Measurements from ENCODE around the gene MAMSTR.

Gene MAMSTR

DNA sequence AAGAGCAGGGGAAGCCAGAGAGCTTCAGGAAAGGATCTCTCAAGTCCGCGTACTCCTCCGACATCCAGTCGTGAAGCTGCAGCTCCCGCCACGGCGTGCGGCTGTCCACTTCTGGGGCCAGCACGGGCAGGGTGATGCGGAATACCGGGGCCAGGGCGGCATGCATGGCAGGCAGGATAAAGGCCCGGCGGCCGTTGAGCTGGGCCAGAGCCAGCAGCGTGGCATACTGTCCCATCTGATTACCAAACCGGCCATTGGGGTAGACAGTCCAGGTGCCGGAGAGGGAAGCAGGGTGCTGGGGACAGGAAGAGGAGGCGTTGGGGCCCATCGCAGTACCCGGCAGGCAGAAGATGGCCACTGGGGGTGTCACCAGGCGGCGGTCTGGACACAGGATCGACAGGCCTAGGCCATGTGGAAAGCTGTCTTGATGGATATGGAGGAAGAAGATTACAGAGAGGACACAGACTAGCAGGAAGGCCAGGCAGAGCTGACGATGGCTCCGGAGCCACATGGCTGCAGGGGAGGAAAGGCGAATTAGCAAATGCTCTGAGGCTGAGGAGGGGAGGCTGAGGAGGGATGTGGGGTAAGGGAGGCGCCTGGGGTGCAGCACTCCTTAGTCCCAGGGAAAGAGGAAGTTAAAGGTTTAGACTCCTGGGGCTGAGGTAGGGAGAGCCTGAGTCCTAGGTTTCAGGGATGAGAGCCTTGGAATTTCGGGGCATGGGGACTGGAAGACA lies 31.4 kb upstream of the MAMSTR start:
- Histone ChIP-seq H3K27me3 (ENCODE audit: insufficient read depth, low read depth) (peaks cover 64% of the 10 kb centered on the region), H2AFZ (ENCODE audit: low read depth) (no peak overlapping the region), H3K4me3 (IDR thresholded peaks at IDR 0.05; ENCODE audit: insufficient read depth, low read depth, low read length) (no peak overlapping the region), H3K79me2 (ENCODE audit: insufficient read depth, low read depth) (no peaks in the 10 kb centered on the region), H3K4me1 (ENCODE audit: low read depth, poor library complexity, severe bottlenecking) (peaks cover 14% of the 10 kb centered on the region), H3K27ac (no peak overlapping the region), H4K20me1 (ENCODE audit: insufficient read depth) (no peaks in the 10 kb centered on the region), H3K36me3 (ENCODE audit: insufficient read depth) (no peaks in the 10 kb centered on the region), H3K9ac (no peak overlapping the region), H3K4me2 (no peak overlapping the region)
- TF ChIP-seq, protein P1, sequence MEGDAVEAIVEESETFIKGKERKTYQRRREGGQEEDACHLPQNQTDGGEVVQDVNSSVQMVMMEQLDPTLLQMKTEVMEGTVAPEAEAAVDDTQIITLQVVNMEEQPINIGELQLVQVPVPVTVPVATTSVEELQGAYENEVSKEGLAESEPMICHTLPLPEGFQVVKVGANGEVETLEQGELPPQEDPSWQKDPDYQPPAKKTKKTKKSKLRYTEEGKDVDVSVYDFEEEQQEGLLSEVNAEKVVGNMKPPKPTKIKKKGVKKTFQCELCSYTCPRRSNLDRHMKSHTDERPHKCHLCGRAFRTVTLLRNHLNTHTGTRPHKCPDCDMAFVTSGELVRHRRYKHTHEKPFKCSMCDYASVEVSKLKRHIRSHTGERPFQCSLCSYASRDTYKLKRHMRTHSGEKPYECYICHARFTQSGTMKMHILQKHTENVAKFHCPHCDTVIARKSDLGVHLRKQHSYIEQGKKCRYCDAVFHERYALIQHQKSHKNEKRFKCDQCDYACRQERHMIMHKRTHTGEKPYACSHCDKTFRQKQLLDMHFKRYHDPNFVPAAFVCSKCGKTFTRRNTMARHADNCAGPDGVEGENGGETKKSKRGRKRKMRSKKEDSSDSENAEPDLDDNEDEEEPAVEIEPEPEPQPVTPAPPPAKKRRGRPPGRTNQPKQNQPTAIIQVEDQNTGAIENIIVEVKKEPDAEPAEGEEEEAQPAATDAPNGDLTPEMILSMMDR (conservative IDR thresholded peaks at IDR 0.05; ENCODE audit: low read depth, low read length): no peak

DNA sequence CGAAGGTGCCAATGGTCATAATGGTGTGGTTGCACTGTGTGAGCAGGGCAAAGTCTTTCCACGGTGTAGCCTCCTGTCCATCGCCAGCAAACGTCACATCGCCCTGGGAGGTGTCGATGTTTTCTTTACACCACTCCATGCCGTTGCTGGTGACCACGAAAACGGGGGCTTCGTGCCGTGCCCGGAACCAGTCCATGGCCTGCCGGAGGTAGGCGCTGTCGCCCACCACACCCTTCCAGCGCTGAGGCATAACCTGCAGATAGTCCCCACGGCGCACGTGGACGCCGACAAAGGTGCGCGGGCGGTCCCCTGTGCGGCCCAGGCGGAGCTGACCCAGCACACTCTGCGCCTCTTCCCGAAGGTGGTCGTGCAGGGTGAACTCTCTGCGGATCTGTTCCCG lies 30.8 kb upstream of the MAMSTR start:
- no peak overlapping the region for H3K9ac ChIP-seq
- no peak overlapping the region for H3K27ac ChIP-seq
- no peaks in the 10 kb centered on the region for H3K36me3 ChIP-seq (ENCODE audit: insufficient read depth)
- TF ChIP-seq, protein P1 (conservative IDR thresholded peaks at IDR 0.05; ENCODE audit: low read depth, low read length): no peak
- H3K4me3 ChIP-seq (IDR thresholded peaks at IDR 0.05; ENCODE audit: insufficient read depth, low read depth, low read length): no peak overlapping the region
- H3K27me3 ChIP-seq (ENCODE audit: insufficient read depth, low read depth): peaks cover 70% of the 10 kb centered on the region
- no peaks in the 10 kb centered on the region for H3K79me2 ChIP-seq (ENCODE audit: insufficient read depth, low read depth)
- H4K20me1 ChIP-seq (ENCODE audit: insufficient read depth): no peaks in the 10 kb centered on the region
- no peak overlapping the region for H3K4me2 ChIP-seq
- no peak overlapping the region for H2AFZ ChIP-seq (ENCODE audit: low read depth)
- peaks cover 8% of the 10 kb centered on the region for H3K4me1 ChIP-seq (ENCODE audit: low read depth, poor library complexity, severe bottlenecking)

DNA sequence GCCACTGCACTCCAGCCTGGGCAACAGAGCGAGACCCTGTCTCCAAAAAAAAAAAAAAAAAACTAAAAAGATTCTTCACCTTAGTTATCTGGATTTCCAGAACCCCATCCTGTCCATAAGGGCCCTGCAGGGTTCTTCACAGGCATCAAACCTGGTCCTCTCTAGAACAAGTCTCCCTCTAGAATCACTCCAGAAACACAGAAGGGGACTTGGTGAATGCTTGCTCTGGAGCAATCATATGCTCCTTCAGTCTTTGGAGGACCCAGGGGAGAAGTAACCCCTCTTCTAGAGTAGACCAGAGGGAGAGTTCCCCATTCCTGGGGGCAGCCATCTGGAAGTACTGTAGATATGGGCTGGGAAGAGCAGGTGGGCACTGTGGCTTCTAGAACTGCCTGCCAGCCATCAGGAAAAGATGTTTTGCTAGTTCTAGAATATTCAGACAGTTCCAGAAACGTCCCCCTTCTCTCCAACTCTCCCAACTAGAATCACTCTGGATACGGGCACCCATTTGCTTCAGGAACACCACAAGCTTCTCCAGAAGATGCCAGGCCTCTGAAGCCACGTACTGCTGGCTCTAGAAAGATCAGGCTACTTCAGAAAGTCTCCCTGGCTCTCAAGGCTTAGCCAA lies 30.2 kb upstream of the MAMSTR start:
- H3K27me3 ChIP-seq (ENCODE audit: insufficient read depth, low read depth): peaks cover 73% of the 10 kb centered on the region
- peaks cover 4% of the 10 kb centered on the region for H3K4me1 ChIP-seq (ENCODE audit: low read depth, poor library complexity, severe bottlenecking)
- no peak overlapping the region for H3K27ac ChIP-seq
- no peak overlapping the region for H3K9ac ChIP-seq
- TF ChIP-seq, protein P1 (conservative IDR thresholded peaks at IDR 0.05; ENCODE audit: low read depth, low read length): no peak
- H3K4me3 ChIP-seq (IDR thresholded peaks at IDR 0.05; ENCODE audit: insufficient read depth, low read depth, low read length): no peak overlapping the region
- no peaks in the 10 kb centered on the region for H3K79me2 ChIP-seq (ENCODE audit: insufficient read depth, low read depth)
- H3K36me3 ChIP-seq (ENCODE audit: insufficient read depth): no peaks in the 10 kb centered on the region
- H3K4me2 ChIP-seq: no peak overlapping the region
- H2AFZ ChIP-seq (ENCODE audit: low read depth): no peak overlapping the region
- H4K20me1 ChIP-seq (ENCODE audit: insufficient read depth): no peaks in the 10 kb centered on the region

DNA sequence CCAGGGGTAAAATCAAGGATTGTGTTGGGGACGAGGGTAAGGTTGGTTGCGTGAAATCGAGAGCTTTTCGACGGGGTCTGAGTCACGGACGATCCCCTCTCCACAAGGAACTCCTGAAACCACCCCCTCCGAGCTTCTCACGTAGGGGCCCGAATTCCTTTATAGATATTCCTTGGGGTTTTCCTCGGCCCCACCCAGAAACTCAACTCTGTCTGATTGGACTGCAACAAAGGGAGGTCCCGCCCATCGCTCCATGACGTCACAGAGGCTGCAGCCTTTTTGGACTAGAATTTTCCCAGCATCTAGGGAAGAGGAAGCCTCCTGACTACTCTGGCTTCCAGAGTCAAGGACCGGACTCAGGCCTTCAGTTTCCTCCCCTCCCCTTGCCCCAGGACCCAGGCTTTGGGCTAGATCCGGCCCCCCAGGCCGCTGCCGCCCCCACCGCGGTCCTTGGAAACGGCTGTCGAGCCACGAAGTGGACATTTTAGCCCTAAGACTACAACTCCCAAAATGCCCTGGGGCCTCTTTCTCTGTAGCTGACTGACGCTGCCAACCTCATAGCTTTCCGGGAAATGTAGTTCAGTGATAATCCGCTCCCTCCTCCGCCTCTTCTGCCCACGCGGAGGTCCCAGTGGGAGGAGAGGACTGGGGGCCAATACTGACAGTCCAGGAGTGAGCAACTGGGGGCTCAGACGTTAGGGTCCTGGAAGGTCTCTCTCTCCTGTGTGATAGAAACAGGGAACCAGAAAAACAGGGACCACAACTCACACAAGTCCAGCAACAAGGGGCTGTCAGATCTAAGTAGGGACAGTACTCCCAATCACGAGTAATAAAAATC lies 27.4 kb upstream of the MAMSTR start, which contains the start of gene IZUMO1:
Gene IZUMO1 (minus strand): TSS at position 172 of the 838 bp plus-strand sequence. CDS start 1,050 bp downstream, outside the sequence.
- Histone ChIP-seq H4K20me1 (ENCODE audit: insufficient read depth) (no peaks in the 10 kb centered on the region), H3K4me3 (IDR thresholded peaks at IDR 0.05; ENCODE audit: insufficient read depth, low read depth, low read length) (no peak within 1 kb of the TSS), H3K36me3 (ENCODE audit: insufficient read depth) (no peaks in the 10 kb centered on the region), H2AFZ (ENCODE audit: low read depth) (peak within 1 kb of the TSS; percentile 70), H3K79me2 (ENCODE audit: insufficient read depth, low read depth) (no peaks in the 10 kb centered on the region), H3K27me3 (ENCODE audit: insufficient read depth, low read depth) (peaks cover 70% of the 10 kb centered on the region), H3K27ac (no peak within 1 kb of the TSS), H3K4me1 (ENCODE audit: low read depth, poor library complexity, severe bottlenecking) (no peaks in the 10 kb centered on the region), H3K9ac (no peak within 1 kb of the TSS; the same call in 1 of the 2 replicates), H3K4me2 (peak within 1 kb of the TSS; percentile 29; the same call in 1 of the 2 replicates)
- TF ChIP-seq, protein P1 (conservative IDR thresholded peaks at IDR 0.05; ENCODE audit: low read depth, low read length): no peak

All from KMS-11 (cell line).